T-helper 9 cell (primary cell): ENCODE measurements around the gene LRRC47.

ENCODE experiments used
- DNase-seq: peaks from one replicate; pipeline ENCODE4 v3.0.0-alpha.2; 2020

LRRC47 gene

GRCh38 chr1:3746389-3746829 lies 49.9 kb downstream of the LRRC47 start:
- no peak for DNase-seq

DNA sequence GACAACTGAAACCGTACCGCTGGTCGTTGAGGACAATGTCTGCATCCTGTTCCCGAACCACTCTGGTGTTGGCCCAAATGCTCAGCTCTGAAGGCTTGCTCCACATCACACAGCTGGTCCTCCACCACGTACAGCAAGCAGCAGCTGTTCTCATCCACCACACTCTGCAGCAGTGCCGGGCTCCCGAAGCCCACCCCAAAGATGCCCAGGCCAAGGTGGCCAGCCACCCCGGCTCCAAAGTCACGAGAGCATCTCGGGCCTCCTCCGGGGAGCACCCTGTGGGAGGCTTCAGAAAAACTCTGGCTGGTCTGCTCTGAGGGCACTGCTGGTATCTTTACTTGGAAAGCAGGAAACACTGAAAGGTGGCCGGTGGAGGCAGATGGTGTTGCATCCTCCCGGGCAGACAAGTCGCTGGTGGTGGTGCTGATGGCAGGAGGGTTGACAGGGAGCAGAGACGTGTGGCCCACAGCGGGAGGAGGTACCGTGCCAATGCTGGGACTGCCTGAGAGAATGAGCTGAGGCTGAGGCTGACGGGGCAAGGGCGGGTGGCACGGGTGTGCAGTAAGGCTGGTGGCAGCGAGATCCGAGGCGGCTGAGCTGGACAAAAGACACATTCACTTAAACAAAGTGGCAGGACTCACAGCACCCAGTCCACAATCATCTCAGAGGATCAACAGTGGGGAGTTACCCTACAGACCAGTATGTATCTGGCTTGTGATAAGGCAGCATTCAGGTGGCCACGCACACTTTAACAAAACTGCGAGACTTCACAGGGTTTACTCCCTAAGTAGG lies 50.5 kb downstream of the LRRC47 start:
- DNase-seq, result peak; percentile 8

DNA sequence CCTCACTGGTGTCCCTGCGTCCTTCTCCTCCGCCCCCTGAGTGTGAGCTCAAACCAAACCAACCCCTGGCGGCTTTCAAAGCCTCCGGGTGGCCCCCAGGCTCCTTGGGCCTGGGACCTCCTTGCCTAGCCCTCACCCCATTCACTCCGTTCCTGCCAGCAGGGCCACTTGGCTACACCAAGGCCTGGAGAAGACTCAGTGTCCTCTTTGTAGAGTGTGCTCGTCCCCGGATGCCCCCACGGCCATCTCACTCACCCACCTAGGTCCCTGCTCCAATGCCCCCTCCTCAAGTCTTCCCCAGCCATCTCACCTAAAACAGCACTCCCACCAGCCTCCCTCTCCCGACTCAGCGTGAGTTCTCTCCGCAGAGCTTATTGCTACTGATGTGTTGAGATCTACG lies 51.2 kb downstream of the LRRC47 start:
- DNase-seq, result no peak

DNA sequence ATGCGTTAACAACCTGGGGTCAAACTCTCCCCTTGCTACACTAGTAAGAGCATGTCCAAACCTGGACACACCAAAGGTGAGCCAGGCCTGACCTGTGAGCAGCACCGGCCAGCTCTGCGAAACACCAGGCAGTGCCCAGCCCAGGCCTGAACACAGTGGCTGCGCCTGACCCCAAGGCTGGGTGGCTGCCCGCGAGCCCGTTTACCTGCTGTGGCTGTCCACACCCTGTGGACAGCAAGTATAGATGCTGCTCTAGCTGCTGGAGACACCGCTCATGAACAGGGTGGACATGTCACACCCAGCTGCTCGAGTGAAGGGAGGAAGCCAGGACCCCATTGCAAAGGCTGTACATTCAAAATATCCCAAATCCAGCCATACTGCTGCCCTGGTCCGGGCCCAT lies 51.7 kb downstream of the LRRC47 start:
- DNase-seq, result no peak

GRCh38 chr1:3743826-3744225 lies 52.5 kb downstream of the LRRC47 start:
- no peak for DNase-seq

- DNase-seq, result no peak
Measured at GRCh38 chr1:3743421-3743820, 52.9 kb downstream of the LRRC47 start.

GRCh38 chr1:3742439-3743298 lies 53.6 kb downstream of the LRRC47 start:
- DNase-seq, result no peak

DNA sequence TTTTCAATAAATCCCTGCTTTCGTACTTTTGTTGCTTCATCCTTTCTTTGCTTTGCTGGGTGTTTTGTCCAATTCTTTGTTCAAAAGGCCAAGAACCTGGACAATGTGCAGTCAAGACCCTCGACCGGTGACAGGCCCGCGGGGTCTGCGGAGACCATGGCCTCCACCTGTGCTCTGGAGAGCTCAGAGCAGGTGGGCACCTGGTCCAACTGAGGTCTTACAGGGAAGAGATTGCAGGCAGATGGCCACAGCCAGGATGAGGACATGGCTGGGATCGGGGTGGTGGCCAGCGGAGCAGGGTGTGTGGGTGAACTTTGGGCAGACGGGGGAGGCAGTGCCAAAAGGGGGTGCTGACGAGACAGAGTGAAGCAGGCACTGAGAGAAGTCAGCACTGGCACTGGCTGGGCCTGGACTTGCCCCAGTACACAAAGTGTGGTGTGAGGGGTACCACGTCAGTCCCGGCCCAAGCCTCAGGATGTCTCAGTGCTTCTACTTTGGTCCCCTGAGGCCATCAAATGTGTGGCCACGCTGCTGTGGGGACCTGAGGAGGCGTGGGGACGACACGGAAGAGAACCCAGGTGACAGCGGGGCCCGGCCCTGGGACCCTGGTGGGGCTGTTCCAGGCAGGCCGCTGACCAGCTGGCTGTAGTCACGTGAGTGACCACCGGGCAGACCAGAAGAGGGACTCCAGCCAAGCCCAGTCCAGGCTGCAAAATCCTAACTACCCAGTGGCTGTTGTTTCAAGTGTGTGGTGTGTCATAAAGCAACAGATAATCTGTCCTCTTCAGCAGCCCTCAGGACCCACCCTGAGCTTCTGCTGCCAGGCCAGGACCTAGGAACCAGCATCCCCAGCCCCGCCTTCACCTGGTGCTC lies 54.5 kb downstream of the LRRC47 start:
- DNase-seq, result no peak

DNA sequence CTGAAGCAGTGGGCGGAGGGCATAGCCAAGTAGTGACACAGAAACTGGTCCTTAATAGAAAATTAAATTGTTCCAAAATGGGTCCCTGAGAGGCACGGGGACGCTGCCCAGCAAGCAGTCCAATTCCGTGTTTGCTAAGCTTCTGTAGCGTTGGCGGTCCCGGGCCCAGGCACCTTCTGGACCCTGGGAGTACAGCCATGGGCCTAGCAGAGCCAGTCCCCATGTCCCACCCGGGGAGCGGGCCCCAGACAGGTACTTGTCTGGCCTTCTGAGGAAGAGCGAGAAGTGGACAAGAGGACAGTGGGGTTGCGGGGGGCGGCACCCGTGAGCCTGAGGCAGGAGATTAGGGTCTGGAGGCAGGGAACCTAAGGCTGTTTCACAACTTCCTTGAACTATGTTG lies 55.5 kb downstream of the LRRC47 start:
- no peak for DNase-seq

DNA sequence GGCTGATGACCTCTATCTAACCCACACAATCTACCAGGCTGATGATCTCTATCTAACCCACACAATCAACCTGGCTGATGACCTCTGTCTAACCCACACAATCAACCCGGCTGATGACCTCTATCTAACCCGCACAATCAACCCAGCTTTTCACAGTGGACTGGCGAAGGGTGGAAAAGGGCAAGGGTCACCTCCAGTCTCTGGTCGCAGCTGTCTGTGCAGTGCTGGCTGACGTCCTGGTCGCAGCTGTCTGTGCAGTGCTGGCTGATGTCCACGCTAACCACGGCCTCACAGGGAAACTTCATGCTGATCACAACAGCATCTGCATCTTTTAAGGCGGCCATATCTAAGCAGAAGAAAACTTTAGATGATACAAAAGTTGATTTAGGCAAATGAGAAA lies 56.3 kb downstream of the LRRC47 start:
- no peak for DNase-seq

- DNase-seq, result no peak
Measured at GRCh38 chr1:3738943-3739342, 57.4 kb downstream of the LRRC47 start.

- no peak for DNase-seq
Measured at GRCh38 chr1:3736708-3737107, 59.6 kb downstream of the LRRC47 start.

DNA sequence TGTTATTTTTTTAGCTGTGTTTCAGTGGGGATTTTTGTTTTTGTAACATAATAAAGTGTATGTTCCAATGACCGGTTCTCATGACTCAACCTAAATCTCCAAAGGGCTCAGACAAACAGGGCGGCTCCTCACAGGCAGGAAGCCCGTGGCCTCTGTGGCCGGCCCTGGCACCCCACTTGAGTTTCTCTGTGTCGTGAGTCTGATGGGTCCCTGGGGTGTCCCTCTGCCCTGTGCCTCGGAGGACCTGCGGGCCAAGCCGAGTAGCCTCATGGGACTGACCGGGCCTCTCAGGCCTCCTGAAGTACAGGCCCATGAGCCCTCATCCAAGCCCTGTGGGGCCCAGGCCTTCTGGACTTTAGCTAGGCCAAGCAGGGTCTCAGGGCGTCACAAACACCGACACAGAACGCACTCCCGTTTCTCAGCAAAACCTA lies 60.2 kb downstream of the LRRC47 start:
- no peak for DNase-seq

DNA sequence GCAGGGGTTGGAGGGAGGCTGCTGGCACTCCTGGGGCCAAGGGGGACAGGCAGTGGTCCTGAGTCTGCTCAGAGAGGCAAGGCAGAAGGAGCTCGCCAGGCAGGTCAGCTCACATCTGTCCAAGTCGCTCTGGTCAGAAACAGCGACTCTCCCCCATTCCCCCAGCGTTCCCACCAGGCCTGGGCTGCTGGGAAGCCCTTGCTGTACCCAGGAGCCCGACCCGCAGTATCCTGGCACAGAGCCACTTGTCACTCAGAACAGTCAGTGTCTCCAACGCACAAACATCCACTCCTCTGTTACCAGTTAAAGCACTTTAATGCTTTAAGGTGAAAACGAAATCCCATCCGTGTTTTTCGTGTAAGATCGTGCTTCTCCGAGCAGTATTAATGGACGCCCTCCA lies 60.6 kb downstream of the LRRC47 start:
- no peak for DNase-seq

GRCh38 chr1:3735027-3735681 lies 61.1 kb downstream of the LRRC47 start:
- DNase-seq, result no peak

DNA sequence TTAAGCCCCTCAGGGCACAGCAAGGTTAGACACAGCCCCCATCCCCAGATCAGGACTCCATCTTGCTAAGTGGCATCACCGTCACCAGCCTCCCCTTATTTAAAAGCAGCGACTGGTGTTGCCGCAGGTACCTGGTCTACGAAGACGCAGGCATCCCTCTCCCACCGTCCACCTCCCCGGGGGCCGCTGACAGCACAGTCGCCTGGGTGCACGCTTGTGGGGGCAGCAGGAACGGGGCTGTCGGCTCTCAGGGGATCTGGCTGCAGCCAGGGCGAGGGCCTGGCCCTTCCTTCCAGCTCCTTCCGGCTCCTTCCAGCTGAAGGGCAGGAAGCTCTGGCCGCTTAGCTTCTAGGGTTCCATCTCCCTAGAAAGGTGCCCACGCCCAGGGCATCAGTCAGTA lies 61.7 kb downstream of the LRRC47 start:
- no peak for DNase-seq

- DNase-seq, result no peak
Measured at GRCh38 chr1:3733883-3734589, 62.3 kb downstream of the LRRC47 start.

- DNase-seq, result no peak
Measured at GRCh38 chr1:3733094-3733882, 63.0 kb downstream of the LRRC47 start.

DNA sequence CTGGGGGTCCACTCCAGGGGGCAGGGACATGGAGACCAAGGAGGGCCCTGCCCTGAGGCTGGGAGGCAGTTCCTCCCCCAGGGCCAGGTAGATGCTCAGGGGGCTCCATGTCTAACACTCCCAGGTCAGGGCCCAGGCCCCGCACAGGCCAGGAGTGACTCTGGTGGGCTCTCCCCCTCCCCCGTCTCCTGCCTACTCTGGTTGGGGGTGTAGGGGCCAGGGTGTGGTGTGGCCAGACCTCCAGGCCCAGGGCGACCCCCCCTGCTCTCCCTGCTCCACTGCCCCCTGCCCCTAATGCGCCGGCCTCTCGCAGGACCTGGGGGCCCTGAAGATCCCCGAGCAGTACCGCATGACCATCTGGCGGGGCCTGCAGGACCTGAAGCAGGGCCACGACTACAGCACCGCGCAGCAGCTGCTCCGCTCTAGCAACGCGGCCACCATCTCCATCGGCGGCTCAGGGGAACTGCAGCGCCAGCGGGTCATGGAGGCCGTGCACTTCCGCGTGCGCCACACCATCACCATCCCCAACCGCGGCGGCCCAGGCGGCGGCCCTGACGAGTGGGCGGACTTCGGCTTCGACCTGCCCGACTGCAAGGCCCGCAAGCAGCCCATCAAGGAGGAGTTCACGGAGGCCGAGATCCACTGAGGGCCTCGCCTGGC lies 63.7 kb downstream of the LRRC47 start:
- DNase-seq, result no peak
